Epithelial cell of proximal tubule (primary cell): ENCODE measurements around the gene ITGA2B. TPM values are rescaled to one million over a fixed set of nuclear protein-coding genes. Genes with fewer than 3 reads are reported as not detected.

ENCODE experiments used
- DNase-seq: peaks from one replicate; pipeline ENCODE4 v3.0.0-alpha.2; 2011; ENCODE audit warnings: low read depth
- H3K4me3 ChIP-seq: 2 replicates; pipeline ENCODE4 v1.5.1; 2011; ENCODE audit warnings: low read depth, mild to moderate bottlenecking, low read length
- total RNA-seq: library from RNA; depleted of rRNA; stranded (reverse); fragments of >200 nt; gene quantifications from 2 replicates; pipeline ENCODE4 v1.2.3, GENCODE V29; 2015
- TF ChIP-seq, protein P1 (sequence below): conservative IDR thresholded peaks from 2 replicates; pipeline ENCODE4 v1.5.1; 2012; ENCODE audit warnings: low read depth, mild to moderate bottlenecking, low read length

ITGA2B gene
- total RNA-seq, 1 donor from 2014 or later = 0.81 TPM

DNA sequence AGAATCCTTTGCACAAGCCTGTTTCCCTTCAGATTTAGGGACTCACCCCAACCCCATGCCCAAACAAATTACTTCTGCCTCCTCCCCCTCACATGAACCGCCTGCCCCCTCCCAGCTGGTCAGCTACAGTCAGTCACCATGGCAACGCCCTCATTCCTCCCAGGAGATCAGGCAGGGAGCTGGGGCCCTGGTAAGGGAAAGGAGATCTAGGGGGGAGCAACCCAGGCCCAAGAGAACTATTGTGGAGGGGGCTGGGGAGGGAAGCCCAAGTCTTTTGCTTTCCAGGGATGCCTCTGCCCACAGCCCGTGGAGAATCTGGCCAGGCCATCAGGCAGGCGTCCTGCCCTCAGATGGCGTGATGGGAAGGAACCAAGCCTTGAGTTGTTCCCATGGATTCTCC lies 28.6 kb downstream of the ITGA2B start:
- no peak overlapping the region for H3K4me3 ChIP-seq
- TF ChIP-seq, protein P1, sequence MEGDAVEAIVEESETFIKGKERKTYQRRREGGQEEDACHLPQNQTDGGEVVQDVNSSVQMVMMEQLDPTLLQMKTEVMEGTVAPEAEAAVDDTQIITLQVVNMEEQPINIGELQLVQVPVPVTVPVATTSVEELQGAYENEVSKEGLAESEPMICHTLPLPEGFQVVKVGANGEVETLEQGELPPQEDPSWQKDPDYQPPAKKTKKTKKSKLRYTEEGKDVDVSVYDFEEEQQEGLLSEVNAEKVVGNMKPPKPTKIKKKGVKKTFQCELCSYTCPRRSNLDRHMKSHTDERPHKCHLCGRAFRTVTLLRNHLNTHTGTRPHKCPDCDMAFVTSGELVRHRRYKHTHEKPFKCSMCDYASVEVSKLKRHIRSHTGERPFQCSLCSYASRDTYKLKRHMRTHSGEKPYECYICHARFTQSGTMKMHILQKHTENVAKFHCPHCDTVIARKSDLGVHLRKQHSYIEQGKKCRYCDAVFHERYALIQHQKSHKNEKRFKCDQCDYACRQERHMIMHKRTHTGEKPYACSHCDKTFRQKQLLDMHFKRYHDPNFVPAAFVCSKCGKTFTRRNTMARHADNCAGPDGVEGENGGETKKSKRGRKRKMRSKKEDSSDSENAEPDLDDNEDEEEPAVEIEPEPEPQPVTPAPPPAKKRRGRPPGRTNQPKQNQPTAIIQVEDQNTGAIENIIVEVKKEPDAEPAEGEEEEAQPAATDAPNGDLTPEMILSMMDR = no peak
- no peak for DNase-seq

DNA sequence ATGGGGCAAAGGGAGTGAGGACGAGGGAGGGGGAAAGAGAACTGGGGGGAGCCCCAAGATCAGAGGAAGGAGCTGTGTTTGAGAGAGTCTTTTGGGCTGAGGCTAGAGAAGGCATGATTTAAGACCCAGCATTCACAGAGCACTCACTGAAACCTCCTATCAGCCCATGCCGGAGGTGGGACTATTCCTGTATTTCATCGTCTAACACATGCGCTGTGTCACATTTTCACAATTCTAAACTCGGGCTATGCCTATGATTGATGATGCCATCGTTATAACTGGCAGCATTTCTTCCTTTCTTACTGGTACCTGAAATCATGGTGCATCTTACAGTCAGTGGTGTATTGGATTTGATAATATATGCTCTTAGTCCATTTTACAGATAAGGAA lies 29.3 kb downstream of the ITGA2B start:
- no peak for DNase-seq
- H3K4me3 ChIP-seq = no peak overlapping the region
- TF ChIP-seq, protein P1 = no peak

DNA sequence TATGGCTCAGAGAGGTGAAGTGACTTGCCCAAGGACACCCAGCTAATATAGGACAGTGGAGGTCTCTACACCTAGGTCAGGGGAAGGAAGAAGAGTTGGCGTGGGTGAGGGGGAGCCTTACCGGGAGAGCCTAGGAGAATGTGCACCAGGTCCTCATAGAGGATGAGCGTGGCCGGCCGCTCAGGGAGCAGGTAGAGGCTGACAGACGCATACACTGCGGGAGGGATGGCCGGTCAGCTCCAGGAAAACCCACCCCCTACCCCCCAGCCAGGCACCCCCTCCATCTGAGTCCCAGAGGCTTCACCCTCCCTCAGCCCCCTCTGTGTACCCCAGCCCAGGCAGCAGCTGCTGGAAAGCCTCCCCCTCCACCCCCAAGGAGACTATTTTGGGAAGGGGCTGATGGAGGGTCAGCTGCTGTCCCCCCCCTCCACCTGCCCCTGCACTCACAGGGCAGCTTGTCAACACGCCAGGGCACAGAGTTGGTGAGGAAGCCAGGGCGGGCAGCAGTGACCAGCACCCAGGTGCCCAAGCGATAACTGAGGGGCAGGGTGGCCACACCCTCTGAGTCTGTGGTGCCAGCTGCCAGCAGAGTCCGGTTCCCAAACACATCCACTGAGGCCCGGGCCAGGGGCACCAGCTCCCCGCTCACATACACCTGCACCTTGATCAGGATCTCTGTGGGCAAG lies 29.8 kb downstream of the ITGA2B start:
- DNase-seq = no peak
- no peak overlapping the region for H3K4me3 ChIP-seq
- TF ChIP-seq, protein P1 = no peak

DNA sequence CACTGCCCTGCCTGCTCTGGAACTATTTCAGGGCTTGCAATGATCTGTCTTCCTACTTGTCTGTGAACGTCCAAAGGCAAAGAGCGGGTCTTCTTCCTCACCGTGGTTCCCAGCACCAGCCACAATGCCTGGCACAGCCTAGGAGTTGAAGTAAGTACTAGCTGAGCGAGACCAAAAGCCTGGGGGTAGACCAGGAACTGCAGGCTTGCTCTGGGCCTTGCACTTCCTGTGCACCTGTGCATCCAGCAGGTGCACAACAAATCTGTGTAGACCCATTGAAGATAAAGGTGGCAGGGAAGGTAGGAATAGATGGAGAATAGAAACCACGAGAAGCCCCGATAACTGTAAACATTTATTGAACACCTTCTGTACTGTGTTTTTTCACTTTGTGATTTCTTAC lies 30.4 kb downstream of the ITGA2B start:
- H3K4me3 ChIP-seq = no peak overlapping the region
- TF ChIP-seq, protein P1 = no peak
- no peak for DNase-seq

DNA sequence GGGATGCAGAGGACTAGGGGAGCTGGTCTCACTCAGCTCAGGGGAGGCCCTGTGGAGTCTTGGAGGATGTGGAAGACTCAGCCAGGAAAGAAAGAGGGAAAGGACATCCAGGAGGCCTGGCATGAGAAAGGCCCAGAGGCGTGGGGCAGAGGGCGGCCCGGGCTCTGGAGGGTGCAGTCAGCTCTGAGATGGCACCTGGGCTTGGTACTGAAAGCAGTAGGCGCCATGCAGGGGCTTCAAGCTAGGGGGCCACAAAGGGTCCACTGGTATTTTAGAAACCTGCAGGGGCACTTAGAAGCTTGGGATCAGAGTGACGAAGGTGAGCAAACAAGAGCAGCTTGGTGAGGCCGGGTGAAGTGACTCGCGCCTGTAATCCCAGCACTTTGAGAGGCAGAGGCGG lies 31.4 kb downstream of the ITGA2B start:
- DNase-seq = no peak
- TF ChIP-seq, protein P1 = no peak
- H3K4me3 ChIP-seq = no peak overlapping the region

DNA sequence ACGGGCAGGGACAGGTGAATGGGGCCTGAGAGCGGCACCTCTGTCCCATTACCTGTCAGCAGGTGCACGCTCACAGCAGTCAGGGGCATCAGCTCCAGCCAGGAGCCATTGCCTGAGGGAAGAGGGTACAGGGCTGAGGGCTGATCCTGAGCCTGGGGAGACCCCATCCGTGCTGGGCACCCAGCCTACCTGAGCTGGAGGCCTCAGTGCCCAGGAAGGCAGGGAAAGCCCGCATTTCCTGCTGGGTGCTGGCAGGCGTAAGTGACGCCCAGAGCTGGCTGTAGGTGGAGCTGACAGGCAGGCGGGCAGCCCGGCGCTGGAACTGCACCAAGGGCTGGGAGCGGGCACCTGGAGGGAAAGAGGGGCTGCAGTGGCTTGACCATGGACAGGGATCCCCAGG lies 33.2 kb downstream of the ITGA2B start:
- TF ChIP-seq, protein P1 = no peak
- H3K4me3 ChIP-seq = no peak overlapping the region
- DNase-seq = no peak

DNA sequence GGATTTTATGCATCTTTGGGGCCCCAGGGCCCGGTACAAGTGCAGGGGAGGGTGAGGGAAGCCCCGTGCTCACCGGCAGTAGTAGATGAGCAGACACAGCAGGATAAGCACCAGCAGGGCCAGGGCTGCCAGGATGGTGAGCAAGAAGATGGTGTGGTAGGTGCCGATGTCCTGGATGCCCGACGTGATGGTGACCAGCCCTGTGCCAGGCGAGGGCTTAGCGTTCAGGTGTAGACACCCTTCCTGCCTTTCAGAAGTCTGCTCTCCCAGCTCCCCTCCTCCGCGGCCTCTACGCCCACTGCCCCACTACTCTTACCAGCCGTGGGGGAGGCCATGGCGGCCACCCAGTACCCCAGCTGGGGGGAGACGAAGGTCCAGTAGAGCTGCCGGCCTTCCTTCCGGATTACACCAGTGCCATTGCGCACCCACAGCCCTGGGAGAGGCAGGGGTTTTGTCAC lies 33.8 kb downstream of the ITGA2B start:
- no peak overlapping the region for H3K4me3 ChIP-seq
- no peak for DNase-seq
- TF ChIP-seq, protein P1 = no peak
